ENCODE data around the gene MAD1L1.

Gene MAD1L1

GRCh38 chr7:1952169-1952760 is 280.5 kb downstream of the MAD1L1 start:
- TF ChIP-seq CTCF (IDR thresholded peaks at IDR 0.05; ENCODE audit: borderline replicate concordance, insufficient read depth, low read depth, low read length) = no peak

GRCh38 chr7:1951600-1951999 is 281.1 kb downstream of the MAD1L1 start:
- no peak overlapping the region for H3K4me3 ChIP-seq (ENCODE audit: low read depth, low read length)
- TF ChIP-seq CTCF (IDR thresholded peaks at IDR 0.05; ENCODE audit: borderline replicate concordance, insufficient read depth, low read depth, low read length) = no peak

More at GRCh38 chr7:1952169-1952760, 280.5 kb downstream of the MAD1L1 start:
- no peak overlapping the region for H3K4me3 ChIP-seq (ENCODE audit: low read depth, low read length)

- TF ChIP-seq CTCF (IDR thresholded peaks at IDR 0.05; ENCODE audit: borderline replicate concordance, insufficient read depth, low read depth, low read length) = no peak
- no peak overlapping the region for H3K4me3 ChIP-seq (ENCODE audit: low read depth, low read length)
These were observed 281.6 kb downstream of the MAD1L1 start for GRCh38 chr7:1951159-1951536.

- no peak overlapping the region for H3K4me3 ChIP-seq (ENCODE audit: low read depth, low read length)
- TF ChIP-seq CTCF (IDR thresholded peaks at IDR 0.05; ENCODE audit: borderline replicate concordance, insufficient read depth, low read depth, low read length) = no peak
These were observed 282.1 kb downstream of the MAD1L1 start for GRCh38 chr7:1950452-1951158.

GRCh38 chr7:1950066-1950451 is 282.7 kb downstream of the MAD1L1 start:
- TF ChIP-seq CTCF (IDR thresholded peaks at IDR 0.05; ENCODE audit: borderline replicate concordance, insufficient read depth, low read depth, low read length) = no peak

GRCh38 chr7:1949681-1950055 is 283.1 kb downstream of the MAD1L1 start:
- H3K4me3 ChIP-seq (ENCODE audit: low read depth, low read length) = no peak overlapping the region
- TF ChIP-seq CTCF (IDR thresholded peaks at IDR 0.05; ENCODE audit: borderline replicate concordance, insufficient read depth, low read depth, low read length) = no peak

More at GRCh38 chr7:1950066-1950451, 282.7 kb downstream of the MAD1L1 start:
- no peak overlapping the region for H3K4me3 ChIP-seq (ENCODE audit: low read depth, low read length)
